CD8-positive, alpha-beta memory T cell (primary cell): Measurements from ENCODE around the gene SCNM1. TPM values are rescaled to one million over a fixed set of nuclear protein-coding genes. Genes with fewer than 3 reads are reported as not detected.
"Not testable (repeated sequence)": the region's sequence is repeated elsewhere in the genome, so short reads cannot be mapped to it uniquely, and the experiment has no call there.

Source experiments
- CTCF ChIA-PET: fragments of 350-600 bp; sonication (Branson Sonifier 250); formaldehyde crosslinking; loops from one replicate; lab custom pipeline; 2021; ENCODE audit warnings: antibody characterized with exemption; lab: Charles Lee
- POLR2A ChIA-PET: fragments of 350-600 bp; sonication (Branson Sonifier 250); formaldehyde crosslinking; loops from one replicate; lab custom pipeline; 2021; ENCODE audit warnings: antibody characterized with exemption; lab: Charles Lee
- DNase-seq, 5 donors: peaks; one replicate each; pipeline versions ENCODE4 v3.0.0 to v3.0.0-alpha.2; 2020 to 2022; ENCODE audit warnings: mixed read lengths in 1 of 5
- H3K27ac ChIP-seq: one replicate; pipeline ENCODE4 v1.7.0; 2013; ENCODE audit warnings: low read depth, mild to moderate bottlenecking, low read length, moderate library complexity
- H3K27me3 ChIP-seq: 2 replicates; pipeline ENCODE4 v1.7.0; 2013; ENCODE audit warnings: low read length, mild to moderate bottlenecking; ENCODE audit not compliant: insufficient read depth, poor library complexity, severe bottlenecking
- H3K36me3 ChIP-seq: 2 replicates; pipeline ENCODE4 v1.7.0; 2013; ENCODE audit warnings: mild to moderate bottlenecking, low read length, moderate library complexity; ENCODE audit not compliant: insufficient read depth
- H3K4me1 ChIP-seq: 2 replicates; pipeline ENCODE4 v1.7.0; 2013; ENCODE audit warnings: mild to moderate bottlenecking, low read length, moderate library complexity; ENCODE audit not compliant: insufficient read depth
- H3K4me3 ChIP-seq: 2 replicates; pipeline ENCODE4 v1.7.0; 2013; ENCODE audit warnings: mild to moderate bottlenecking, low read length
- H3K9me3 ChIP-seq: 2 replicates; pipeline ENCODE4 v1.7.0; 2013; ENCODE audit warnings: mild to moderate bottlenecking, low read length
- H3K27ac Mint-ChIP-seq, 8 donors: one replicate each; pipeline ENCODE4 v1.8.0; 2020 to 2021; ENCODE audit warnings: mixed read lengths in 8 of 8, mild to moderate bottlenecking in 6 of 8, inconsistent platforms in 3 of 8, moderate library complexity in 3 of 8
- H3K27me3 Mint-ChIP-seq, 2 donors: one replicate each; pipeline ENCODE4 v1.8.0; 2020 to 2021; ENCODE audit warnings: mixed read lengths in 2 of 2, mild to moderate bottlenecking in 1 of 2, moderate library complexity in 1 of 2
- H3K36me3 Mint-ChIP-seq, 3 donors: one replicate each; pipeline ENCODE4 v1.8.0; 2020 to 2021; ENCODE audit warnings: mixed read lengths in 3 of 3, inconsistent platforms in 1 of 3, mild to moderate bottlenecking in 1 of 3
- H3K4me1 Mint-ChIP-seq, 3 donors: one replicate each; pipeline ENCODE4 v1.8.0; 2020 to 2021; ENCODE audit warnings: mixed read lengths in 3 of 3, inconsistent platforms in 1 of 3, mild to moderate bottlenecking in 1 of 3
- H3K4me3 Mint-ChIP-seq, 7 donors: one replicate each; pipeline ENCODE4 v1.8.0; 2020 to 2021; ENCODE audit warnings: mixed read lengths in 7 of 7, mild to moderate bottlenecking in 6 of 7, moderate library complexity in 4 of 7, inconsistent platforms in 2 of 7
- H3K9me3 Mint-ChIP-seq, 5 donors: one replicate each; pipeline ENCODE4 v1.8.0; 2020 to 2022; ENCODE audit warnings: mixed read lengths in 5 of 5, mild to moderate bottlenecking in 3 of 5, moderate library complexity in 2 of 5, inconsistent platforms in 1 of 5
- polyA plus RNA-seq: library from polyadenylated mRNA; unstranded; fragments of 300-500 nt; fragmentation: Illumina TruSeq; gene quantifications from one replicate; pipeline ENCODE4 v1.2.3, GENCODE V29; 2021
- total RNA-seq, 2 experiments: library from RNA; stranded (reverse); gene quantifications; one replicate each; pipeline ENCODE4 v1.2.3, GENCODE V29; 2021

SCNM1 gene
- total and polyA plus RNA-seq, 3 experiments from 2014 or later, result 58.4 to 90.9 (median 86.3) TPM

GRCh38 chr1:151196292-151196800, 30.4 kb downstream of the SCNM1 start:
- peaks cover 5 to 8% of the 10 kb centered on the region in 2 donors for H3K27me3 Mint-ChIP-seq
- H3K27me3 ChIP-seq, result no peaks in the 10 kb centered on the region
- ChIA-PET CTCF (interaction anchor here (0.7 to 1.1 kb wide), 2 partner anchors 56 to 140 kb away, joined by 3 to 5 read pairs; no protein-coding TSS in a partner anchor), POLR2A (interaction anchor here (0.7 to 0.8 kb wide), 2 partner anchors 8 to 56 kb away, joined by 3 to 11 read pairs; no protein-coding TSS in a partner anchor)
- H3K36me3 ChIP-seq, result no peaks in the 10 kb centered on the region
- no peaks in the 10 kb centered on the region for H3K9me3 ChIP-seq
- peak overlapping the region in 3 of 8 donors; percentile 53 to 64 (median 54) for H3K27ac Mint-ChIP-seq
- H3K4me3 Mint-ChIP-seq, result peak overlapping the region in 5 of 7 donors; percentile 12 to 77 (median 54)
- no peak overlapping the region for H3K4me3 ChIP-seq
- peaks cover 0 to 2% (median 0%) of the 10 kb centered on the region in 5 donors for H3K9me3 Mint-ChIP-seq
- H3K4me1 ChIP-seq, result peaks cover 18% of the 10 kb centered on the region
- H3K4me1 Mint-ChIP-seq, result peaks cover 34 to 39% (median 35%) of the 10 kb centered on the region in 3 donors
- peak; percentile 13 to 63 (median 46) for DNase-seq
- H3K36me3 Mint-ChIP-seq, result peaks cover 0 to 18% (median 2%) of the 10 kb centered on the region in 3 donors
- H3K27ac ChIP-seq, result no peak overlapping the region

- POLR2A ChIA-PET, result interaction anchor here (2.2 kb wide), 1 partner anchor 8 kb away, joined by 8 read pairs; the partner anchor contains the start of gene VPS72
- Histone ChIP-seq H3K9me3 (no peaks in the 10 kb centered on the region), H3K27me3 (no peaks in the 10 kb centered on the region), H3K36me3 (no peaks in the 10 kb centered on the region), H3K4me3 (peak overlapping the region; percentile 89), H3K4me1 (peaks cover 18% of the 10 kb centered on the region), H3K27ac (no peak overlapping the region)
- DNase-seq, result peak in 1 of 5 donors; percentile 8
- Mint-ChIP-seq H3K4me3 (peak overlapping the region; percentile 95 to 100 (median 98)), H3K36me3 (peaks cover 0 to 28% (median 3%) of the 10 kb centered on the region in 3 donors), H3K27ac (peak overlapping the region; percentile 91 to 99 (median 96)), H3K4me1 (peaks cover 36 to 49% (median 44%) of the 10 kb centered on the region in 3 donors), H3K9me3 (peaks cover 0 to 2% (median 0%) of the 10 kb centered on the region in 5 donors), H3K27me3 (peaks cover 5 to 8% of the 10 kb centered on the region in 2 donors)
- CTCF ChIA-PET, result interaction anchor here (3.4 kb wide), 1 partner anchor 54 kb away, joined by 13 read pairs; no protein-coding TSS in a partner anchor
Observed at GRCh38 chr1:151197863-151198253, 31.9 kb downstream of the SCNM1 start.

GRCh38 chr1:151198254-151199127, 32.5 kb downstream of the SCNM1 start, which contains the start of gene PIP5K1A:
PIP5K1A (plus strand) TSS chr1:151198552; CDS start chr1:151198997, 445 bp downstream.
- H3K9me3 ChIP-seq, result no peaks in the 10 kb centered on the region
- peak; percentile 96 to 99 (median 99) for DNase-seq
- no peaks in the 10 kb centered on the region for H3K36me3 ChIP-seq
- CTCF ChIA-PET, result interaction anchor here (0.9 to 3.4 kb wide), 3 partner anchors 9 to 99 kb away, joined by 3 to 13 read pairs (median 3); partner anchors contain the start of gene VPS72
- POLR2A ChIA-PET, result interaction anchor here (0.7 to 2.2 kb wide), 2 partner anchors 9 to 56 kb away, joined by 3 to 8 read pairs; partner anchors contain the start of genes PSMD4 and VPS72
- H3K4me3 ChIP-seq, result peak within 1 kb of the TSS; percentile 89
- Mint-ChIP-seq H3K36me3 (peaks cover 0 to 30% (median 5%) of the 10 kb centered on the region in 3 donors), H3K27ac (peak within 1 kb of the TSS; percentile 91 to 99 (median 96)), H3K27me3 (peaks cover 5 to 8% of the 10 kb centered on the region in 2 donors), H3K4me1 (peaks cover 36 to 51% (median 44%) of the 10 kb centered on the region in 3 donors), H3K4me3 (peak within 1 kb of the TSS; percentile 95 to 100 (median 98)), H3K9me3 (peaks cover 0 to 2% (median 0%) of the 10 kb centered on the region in 5 donors)
- H3K4me1 ChIP-seq, result peaks cover 18% of the 10 kb centered on the region
- H3K27me3 ChIP-seq, result no peaks in the 10 kb centered on the region
- H3K27ac ChIP-seq, result peak within 1 kb of the TSS; percentile 85

DNA sequence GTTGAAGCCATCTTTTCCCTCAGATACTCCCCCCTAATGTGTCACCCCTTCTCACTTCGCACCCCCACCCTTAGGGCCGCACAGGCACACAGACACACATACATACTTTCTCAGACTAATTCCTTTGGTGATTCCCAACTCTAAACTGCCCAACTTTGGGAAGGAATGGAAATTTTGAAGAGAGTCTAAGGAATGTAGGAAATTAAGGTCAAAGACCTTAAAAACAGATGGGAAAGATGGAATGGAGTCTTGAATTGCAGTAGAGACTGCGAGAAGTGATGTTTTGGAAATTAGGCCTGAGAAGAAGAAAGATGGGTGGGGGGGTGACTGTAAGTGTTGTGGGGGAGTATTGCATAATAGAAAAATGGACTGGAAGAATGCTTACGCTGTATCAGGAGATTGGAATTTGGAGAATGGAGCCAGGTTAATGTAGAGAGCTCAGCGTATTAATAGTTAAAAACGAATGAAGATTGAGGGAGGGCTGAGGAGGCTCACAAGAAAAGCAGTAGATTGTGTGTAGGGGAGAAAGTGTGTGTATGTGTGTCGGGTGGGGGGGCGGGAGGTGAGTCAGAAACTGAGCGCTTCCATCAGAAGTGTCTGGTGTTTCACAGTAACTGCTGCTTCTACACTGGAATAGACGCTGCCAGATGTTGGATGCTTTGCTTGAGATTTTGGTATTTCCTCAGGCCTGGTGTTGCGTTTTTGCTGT, 34.1 kb downstream of the SCNM1 start:
- Histone ChIP-seq H3K36me3 (no peaks in the 10 kb centered on the region), H3K4me3 (peak overlapping the region; percentile 89), H3K4me1 (peaks cover 22% of the 10 kb centered on the region), H3K9me3 (no peaks in the 10 kb centered on the region), H3K27ac (peak overlapping the region; percentile 85), H3K27me3 (no peaks in the 10 kb centered on the region)
- H3K36me3 Mint-ChIP-seq, result peaks cover 0 to 40% (median 7%) of the 10 kb centered on the region in 3 donors
- POLR2A ChIA-PET, result interaction anchor here (2.2 kb wide), 1 partner anchor 10 kb away, joined by 8 read pairs; the partner anchor contains the start of gene VPS72
- H3K4me3 Mint-ChIP-seq, result peak overlapping the region; percentile 95 to 100 (median 98)
- peaks cover 3 to 5% of the 10 kb centered on the region in 2 donors for H3K27me3 Mint-ChIP-seq
- no peak for DNase-seq
- H3K4me1 Mint-ChIP-seq, result peaks cover 41 to 60% (median 53%) of the 10 kb centered on the region in 3 donors
- peak overlapping the region; percentile 54 to 99 (median 96) for H3K27ac Mint-ChIP-seq
- CTCF ChIA-PET, result interaction anchor here (1.7 to 3.4 kb wide), 2 partner anchors 10 to 52 kb away, joined by 3 to 13 read pairs; partner anchors contain the start of gene VPS72
- H3K9me3 Mint-ChIP-seq, result peaks cover 0 to 2% (median 0%) of the 10 kb centered on the region in 5 donors

DNA sequence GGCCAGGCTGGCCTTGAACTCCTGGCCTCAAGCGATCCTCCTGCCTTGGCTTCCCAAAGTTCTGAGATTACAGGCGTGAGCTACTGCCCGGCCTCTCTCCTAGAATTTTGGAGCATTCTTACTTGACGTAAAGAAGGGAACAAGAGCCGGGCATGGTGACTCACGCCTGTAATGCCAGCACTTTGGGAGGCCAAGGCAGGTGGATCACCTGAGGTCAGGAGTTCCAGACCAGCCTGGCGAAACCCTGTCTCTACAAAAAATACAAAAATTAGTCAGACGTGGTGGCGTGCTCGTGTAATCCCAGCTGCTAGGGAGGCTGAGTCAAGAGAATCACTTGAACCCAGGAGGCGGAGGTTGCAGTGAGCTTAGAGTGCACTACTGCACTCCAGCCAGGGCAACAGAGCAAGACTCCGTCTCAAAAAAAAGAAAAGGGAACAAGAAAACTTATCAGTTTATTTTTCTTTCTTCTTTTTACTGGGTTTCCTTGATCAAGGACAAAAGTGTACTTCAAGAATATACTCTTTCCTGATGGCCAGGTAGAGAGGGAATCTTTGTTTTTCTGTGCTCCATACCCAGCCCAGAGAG, 39.5 kb downstream of the SCNM1 start:
- H3K36me3 ChIP-seq, POLR2A ChIA-PET: not testable (repeated sequence)

DNA sequence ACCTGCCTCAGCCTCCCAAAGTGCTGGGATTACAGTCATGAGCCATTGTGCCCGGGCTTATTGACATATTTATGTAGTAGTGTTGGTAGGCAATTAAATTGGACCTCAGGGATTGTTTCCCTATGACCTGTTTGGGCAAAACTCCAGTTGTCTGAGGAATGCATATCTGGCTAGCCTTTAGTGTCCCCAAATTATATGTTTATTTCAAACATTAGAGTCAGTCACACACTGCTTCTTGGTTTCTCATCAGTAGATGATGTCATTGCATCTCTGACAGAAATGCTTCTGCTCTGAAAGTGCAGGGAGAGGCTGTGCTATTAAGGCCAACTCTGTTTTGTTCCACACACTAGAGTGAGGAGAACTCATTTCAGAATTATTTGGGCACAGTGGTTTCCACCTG, 44.9 kb downstream of the SCNM1 start:
- H3K27ac ChIP-seq, result no peak overlapping the region

More for the DNA sequence above, 39.5 kb downstream of the SCNM1 start:
- not testable (repeated sequence) for H3K9me3 ChIP-seq, H3K9me3 Mint-ChIP-seq, H3K27me3 ChIP-seq, H3K4me3 ChIP-seq, DNase-seq, H3K27me3 Mint-ChIP-seq, H3K27ac ChIP-seq
- Mint-ChIP-seq H3K4me1 (peaks cover 14 to 40% (median 27%) of the 10 kb centered on the region in 3 donors), H3K36me3 (peaks cover 0 to 57% (median 5%) of the 10 kb centered on the region in 3 donors), H3K4me3 (peak overlapping the region in 1 of 7 donors; percentile 56), H3K27ac (peak overlapping the region in 2 of 8 donors; percentile 75 to 80)
- peaks cover 12% of the 10 kb centered on the region for H3K4me1 ChIP-seq
- CTCF ChIA-PET, result interaction anchor here (1.2 to 1.7 kb wide), 2 partner anchors 12 to 26 kb away, joined by 3 to 5 read pairs; no protein-coding TSS in a partner anchor

More for the DNA sequence above, 44.9 kb downstream of the SCNM1 start:
- Mint-ChIP-seq H3K4me1 (peaks cover 23 to 33% (median 26%) of the 10 kb centered on the region in 3 donors), H3K27ac (peak overlapping the region in 2 of 8 donors; percentile 29 to 45), H3K36me3 (peaks cover 0 to 56% (median 4%) of the 10 kb centered on the region in 3 donors), H3K9me3 (no peaks in the 10 kb centered on the region), H3K27me3 (no peaks in the 10 kb centered on the region), H3K4me3 (no peak overlapping the region)
- no peak for DNase-seq
- Histone ChIP-seq H3K4me3 (no peak overlapping the region), H3K9me3 (no peaks in the 10 kb centered on the region), H3K4me1 (peaks cover 4% of the 10 kb centered on the region), H3K27me3 (no peaks in the 10 kb centered on the region), H3K36me3 (peaks cover 3% of the 10 kb centered on the region)
- ChIA-PET CTCF (no interaction called here), POLR2A (no interaction called here)
